DOHH2 (cell line): ENCODE data around the gene IFT22.
A peak's percentile ranks its signal among the peaks of the same experiment; 100 is the strongest.
"Not testable (repeated sequence)": the region's sequence is repeated elsewhere in the genome, so short reads cannot be mapped to it uniquely, and the experiment has no call there.

Experiments used
- H3F3A ChIP-seq: fragments of 200-600 bp; sonication (generic), shearing (Covaris generic); 2 replicates; pipeline ENCODE4 v1.6.0; 2016; ENCODE audit warnings: antibody characterized with exemption, mild to moderate bottlenecking; ENCODE audit not compliant: control insufficient read depth, insufficient read depth
- H3K27ac ChIP-seq: fragments of 200-600 bp; sonication (generic); 2 replicates; pipeline ENCODE4 v1.5.1; 2014; ENCODE audit warnings: low read depth, mild to moderate bottlenecking, low read length, moderate library complexity
- H3K27me3 ChIP-seq: fragments of 200-600 bp; sonication (generic); 2 replicates; pipeline ENCODE4 v1.6.1; 2014; ENCODE audit warnings: mild to moderate bottlenecking, low read length, mixed read lengths; ENCODE audit not compliant: control insufficient read depth
- H3K36me3 ChIP-seq: fragments of 200-600 bp; sonication (generic); 2 replicates; pipeline ENCODE4 v1.6.1; 2014; ENCODE audit warnings: mild to moderate bottlenecking, low read length, moderate library complexity, mixed read lengths; ENCODE audit not compliant: control insufficient read depth
- H3K4me1 ChIP-seq: fragments of 200-600 bp; sonication (generic); 2 replicates; pipeline ENCODE4 v1.6.1; 2014; ENCODE audit warnings: mild to moderate bottlenecking, low read length, mixed read lengths; ENCODE audit not compliant: control insufficient read depth
- H3K4me2 ChIP-seq: fragments of 200-600 bp; sonication (generic); 2 replicates; pipeline ENCODE4 v1.6.0; 2014; ENCODE audit warnings: mild to moderate bottlenecking, low read length, moderate library complexity
- H3K4me3 ChIP-seq: fragments of 200-600 bp; sonication (generic); 2 replicates; pipeline ENCODE4 v1.5.1; 2014; ENCODE audit warnings: mild to moderate bottlenecking, low read length, mixed read lengths
- H3K79me2 ChIP-seq: fragments of 200-600 bp; sonication (generic); 2 replicates; pipeline ENCODE4 v1.6.1; 2014; ENCODE audit warnings: mild to moderate bottlenecking, low read length, mixed read lengths; ENCODE audit not compliant: control insufficient read depth
- H3K9me2 ChIP-seq: fragments of 200-600 bp; sonication (generic); replicated peaks from 2 replicates; pipeline ENCODE4 v1.6.1; 2014; ENCODE audit warnings: mild to moderate bottlenecking, low read length, mixed read lengths; ENCODE audit not compliant: control insufficient read depth
- H3K9me3 ChIP-seq: fragments of 200-600 bp; sonication (generic); 2 replicates; pipeline ENCODE4 v1.6.1; 2014; ENCODE audit warnings: antibody characterized with exemption, low read length, mixed read lengths; ENCODE audit not compliant: control insufficient read depth, insufficient read depth
- H4K20me1 ChIP-seq: fragments of 200-600 bp; sonication (generic); 2 replicates; pipeline ENCODE4 v1.6.0; 2014; ENCODE audit warnings: low read depth, mild to moderate bottlenecking, antibody characterized with exemption, low read length, moderate library complexity; ENCODE audit not compliant: control insufficient read depth, insufficient read depth
- CTCF ChIP-seq: fragments of 200-600 bp; sonication (generic); IDR thresholded peaks from one replicate; pipeline ENCODE4 v1.5.1; 2014; ENCODE audit warnings: antibody characterized with exemption, mild to moderate bottlenecking, low read depth, low read length; ENCODE audit not compliant: poor library complexity, severe bottlenecking
- EZH2phosphoT487 ChIP-seq: fragments of 200-600 bp; sonication (generic); IDR thresholded peaks from 2 replicates; pipeline ENCODE4 v1.6.1; 2017; ENCODE audit warnings: borderline replicate concordance, mild to moderate bottlenecking, antibody characterized with exemption, low read length, moderate library complexity, mixed read lengths

Gene IFT22

GRCh38 chr7:101362334-101363195 is 41.0 kb upstream of the IFT22 start, which contains the start of gene COL26A1:
COL26A1 (plus strand) TSS chr7:101362875; CDS start chr7:101363033, 158 bp downstream.
- Histone ChIP-seq H3K36me3 (no peaks in the 10 kb centered on the region), H3K9me2 (no peaks in the 10 kb centered on the region), H3K4me3 (peak within 1 kb of the TSS; percentile 38; the same call in 1 of the 2 replicates), H3K4me1 (peaks cover 5% of the 10 kb centered on the region; the same call in 1 of the 2 replicates), H3K27me3 (peaks cover 9% of the 10 kb centered on the region), H3K27ac (no peak within 1 kb of the TSS), H4K20me1 (peaks cover 3% of the 10 kb centered on the region), H3K4me2 (peak within 1 kb of the TSS; percentile 53), H3F3A (no peaks in the 10 kb centered on the region), H3K79me2 (no peaks in the 10 kb centered on the region), H3K9me3 (no peaks in the 10 kb centered on the region)
- no peak for TF ChIP-seq EZH2phosphoT487
- no peak for TF ChIP-seq CTCF

GRCh38 chr7:101357433-101357832 is 35.8 kb upstream of the IFT22 start:
- peaks cover 11% of the 10 kb centered on the region for H3K27me3 ChIP-seq
- H3K9me2 ChIP-seq: no peaks in the 10 kb centered on the region
- no peaks in the 10 kb centered on the region for H3K4me1 ChIP-seq
- H3K9me3 ChIP-seq: no peaks in the 10 kb centered on the region
- H3K4me3 ChIP-seq: no peak overlapping the region
- no peak overlapping the region for H3K4me2 ChIP-seq
- peaks cover 4% of the 10 kb centered on the region; the same call in 1 of the 2 replicates for H4K20me1 ChIP-seq
- no peaks in the 10 kb centered on the region for H3K36me3 ChIP-seq
- no peaks in the 10 kb centered on the region for H3K79me2 ChIP-seq
- no peak for TF ChIP-seq CTCF
- TF ChIP-seq EZH2phosphoT487: no peak
- no peaks in the 10 kb centered on the region for H3F3A ChIP-seq
- H3K27ac ChIP-seq: no peak overlapping the region

GRCh38 chr7:101352920-101353308 is 31.3 kb upstream of the IFT22 start:
- Histone ChIP-seq H3K4me2 (no peak overlapping the region), H4K20me1 (peaks cover 4% of the 10 kb centered on the region; the same call in 1 of the 2 replicates), H3K27ac (no peak overlapping the region), H3K79me2 (no peaks in the 10 kb centered on the region), H3F3A (no peaks in the 10 kb centered on the region), H3K4me1 (no peaks in the 10 kb centered on the region), H3K4me3 (no peak overlapping the region), H3K36me3 (no peaks in the 10 kb centered on the region), H3K9me2 (no peaks in the 10 kb centered on the region), H3K27me3 (peaks cover 15% of the 10 kb centered on the region), H3K9me3 (no peaks in the 10 kb centered on the region)
- TF ChIP-seq CTCF (no peak), EZH2phosphoT487 (no peak)

GRCh38 chr7:101349300-101349699 is 27.7 kb upstream of the IFT22 start:
- H3F3A ChIP-seq, H4K20me1 ChIP-seq, H3K4me2 ChIP-seq, H3K9me2 ChIP-seq, H3K27me3 ChIP-seq, H3K79me2 ChIP-seq, H3K4me3 ChIP-seq, H3K36me3 ChIP-seq, H3K4me1 ChIP-seq, H3K9me3 ChIP-seq, H3K27ac ChIP-seq: not testable (repeated sequence)

- not testable (repeated sequence) for H4K20me1 ChIP-seq, H3K4me2 ChIP-seq, H3K27ac ChIP-seq, H3K4me3 ChIP-seq, H3K27me3 ChIP-seq, H3K79me2 ChIP-seq, H3K4me1 ChIP-seq, H3F3A ChIP-seq, H3K36me3 ChIP-seq, H3K9me2 ChIP-seq, H3K9me3 ChIP-seq
Measured at GRCh38 chr7:101348456-101349067, 26.9 kb upstream of the IFT22 start.
